SU-DHL-6 (cell line): ENCODE results near the gene SIX6.

Experiments used
- EZH2phosphoT487 ChIP-seq: fragments of 200-600 bp; sonication (generic), shearing (Covaris generic); conservative IDR thresholded peaks from 2 replicates; pipeline ENCODE4 v1.6.1; 2018; ENCODE audit warnings: mild to moderate bottlenecking, antibody characterized with exemption, low read length, moderate library complexity, mixed read lengths
- TF ChIP-seq, protein P1 (sequence below): fragments of 200-600 bp; sonication (generic); IDR thresholded peaks from one replicate; pipeline ENCODE4 v1.5.1; 2017; ENCODE audit warnings: antibody characterized with exemption, mild to moderate bottlenecking, low read length, moderate library complexity; ENCODE audit not compliant: insufficient read depth, poor library complexity, severe bottlenecking

- TF ChIP-seq EZH2phosphoT487, result no peak
- TF ChIP-seq, protein P1, sequence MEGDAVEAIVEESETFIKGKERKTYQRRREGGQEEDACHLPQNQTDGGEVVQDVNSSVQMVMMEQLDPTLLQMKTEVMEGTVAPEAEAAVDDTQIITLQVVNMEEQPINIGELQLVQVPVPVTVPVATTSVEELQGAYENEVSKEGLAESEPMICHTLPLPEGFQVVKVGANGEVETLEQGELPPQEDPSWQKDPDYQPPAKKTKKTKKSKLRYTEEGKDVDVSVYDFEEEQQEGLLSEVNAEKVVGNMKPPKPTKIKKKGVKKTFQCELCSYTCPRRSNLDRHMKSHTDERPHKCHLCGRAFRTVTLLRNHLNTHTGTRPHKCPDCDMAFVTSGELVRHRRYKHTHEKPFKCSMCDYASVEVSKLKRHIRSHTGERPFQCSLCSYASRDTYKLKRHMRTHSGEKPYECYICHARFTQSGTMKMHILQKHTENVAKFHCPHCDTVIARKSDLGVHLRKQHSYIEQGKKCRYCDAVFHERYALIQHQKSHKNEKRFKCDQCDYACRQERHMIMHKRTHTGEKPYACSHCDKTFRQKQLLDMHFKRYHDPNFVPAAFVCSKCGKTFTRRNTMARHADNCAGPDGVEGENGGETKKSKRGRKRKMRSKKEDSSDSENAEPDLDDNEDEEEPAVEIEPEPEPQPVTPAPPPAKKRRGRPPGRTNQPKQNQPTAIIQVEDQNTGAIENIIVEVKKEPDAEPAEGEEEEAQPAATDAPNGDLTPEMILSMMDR, result no peak
These were observed 6.4 kb upstream of the SIX6 start for GRCh38 chr14:60502541-60502940.
